HFF-Myc (cell line): ENCODE data around the gene FYB1.

Experiments used
- DNase-seq: peaks from one replicate; pipeline ENCODE4 v3.0.0-alpha.2; 2011; ENCODE audit warnings: low read depth; ENCODE audit errors: extremely low read depth
- H3K4me3 ChIP-seq: replicated peaks from 2 replicates; pipeline ENCODE4 v1.5.1; 2011; ENCODE audit warnings: low read depth, mild to moderate bottlenecking, control low read depth, low read length
- CTCF ChIP-seq: IDR thresholded peaks from 2 replicates; pipeline ENCODE4 v1.5.1; 2012; ENCODE audit warnings: mild to moderate bottlenecking, low read depth, low read length, control low read depth; ENCODE audit errors: missing control alignments

Gene FYB1

GRCh38 chr5:39131210-39132127 lies 87.9 kb downstream of the FYB1 start:
- H3K4me3 ChIP-seq = no peak overlapping the region
- TF ChIP-seq CTCF = no peak
- DNase-seq = no peak

GRCh38 chr5:39130716-39131115 lies 88.6 kb downstream of the FYB1 start:
- DNase-seq = no peak
- TF ChIP-seq CTCF = no peak
- H3K4me3 ChIP-seq = no peak overlapping the region

GRCh38 chr5:39121922-39122321 lies 97.4 kb downstream of the FYB1 start:
- TF ChIP-seq CTCF = no peak
- no peak overlapping the region for H3K4me3 ChIP-seq
- DNase-seq = no peak

GRCh38 chr5:39121315-39121714 lies 98.0 kb downstream of the FYB1 start:
- H3K4me3 ChIP-seq = no peak overlapping the region
- no peak for DNase-seq
- no peak for TF ChIP-seq CTCF

GRCh38 chr5:39120052-39120420 lies 99.3 kb downstream of the FYB1 start:
- TF ChIP-seq CTCF = no peak
- no peak overlapping the region for H3K4me3 ChIP-seq
- no peak for DNase-seq

- no peak for DNase-seq
- no peak for TF ChIP-seq CTCF
- H3K4me3 ChIP-seq = no peak overlapping the region
Measured at GRCh38 chr5:39119404-39120051, 99.8 kb downstream of the FYB1 start.
